GM10266 (cell line): ENCODE measurements around the gene PTPRE.

Experiments
- DNase-seq: peaks from one replicate; pipeline ENCODE4 v3.0.0; 2012; ENCODE audit errors: extremely low spot score
- CTCF ChIP-seq: IDR thresholded peaks from 2 replicates; pipeline ENCODE4 v1.5.1; 2012; ENCODE audit warnings: mild to moderate bottlenecking, low read depth; ENCODE audit not compliant: control insufficient read depth, insufficient read depth; ENCODE audit errors: missing control alignments

PTPRE gene

DNA sequence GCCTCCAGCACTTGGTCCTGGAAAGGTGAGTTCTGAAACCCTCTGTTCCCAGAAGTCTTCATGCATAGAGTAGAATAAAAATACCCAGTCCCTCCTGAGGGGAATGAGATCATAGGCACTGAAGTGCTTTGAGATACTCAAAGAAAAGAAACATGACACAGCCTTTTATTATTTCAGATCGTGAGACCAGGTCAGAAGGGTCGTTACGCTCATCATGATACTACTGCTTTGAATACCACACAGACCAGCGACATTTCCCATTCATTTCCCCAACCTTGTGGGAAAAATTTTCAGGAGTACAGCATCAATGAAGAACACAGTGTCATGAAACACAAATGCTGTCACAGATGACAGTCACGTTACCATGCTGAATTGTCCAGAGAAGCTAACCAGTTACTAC lies 29.2 kb upstream of the PTPRE start:
- no peak for TF ChIP-seq CTCF
- no peak for DNase-seq

DNA sequence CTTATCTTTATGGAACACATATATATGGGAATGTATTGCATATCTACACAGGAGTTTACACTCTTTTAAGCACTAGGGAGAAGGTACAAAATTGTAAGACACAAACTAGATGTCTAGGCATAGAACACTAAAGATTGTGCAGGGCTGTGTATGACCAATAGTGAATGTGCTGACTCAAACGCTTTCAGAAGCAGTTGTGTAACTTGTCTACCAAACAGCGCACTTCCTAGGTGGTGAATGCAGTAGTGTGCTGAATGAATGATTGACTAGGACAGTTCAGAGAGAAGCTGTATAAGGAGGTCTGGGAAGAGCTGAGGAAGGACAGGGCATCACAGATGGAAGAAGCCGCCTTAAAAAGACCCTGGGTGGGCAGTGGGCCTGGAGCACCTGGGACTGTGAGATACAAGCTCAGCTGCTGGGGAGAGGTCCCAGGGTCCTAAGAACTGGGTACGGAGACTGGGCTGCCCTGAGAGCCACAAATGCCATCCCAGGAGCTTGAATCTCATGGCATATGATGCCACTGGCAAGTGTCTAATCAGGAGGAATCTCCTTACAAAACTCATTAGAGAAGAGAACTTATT lies 28.3 kb upstream of the PTPRE start:
- no peak for TF ChIP-seq CTCF
- no peak for DNase-seq

DNA sequence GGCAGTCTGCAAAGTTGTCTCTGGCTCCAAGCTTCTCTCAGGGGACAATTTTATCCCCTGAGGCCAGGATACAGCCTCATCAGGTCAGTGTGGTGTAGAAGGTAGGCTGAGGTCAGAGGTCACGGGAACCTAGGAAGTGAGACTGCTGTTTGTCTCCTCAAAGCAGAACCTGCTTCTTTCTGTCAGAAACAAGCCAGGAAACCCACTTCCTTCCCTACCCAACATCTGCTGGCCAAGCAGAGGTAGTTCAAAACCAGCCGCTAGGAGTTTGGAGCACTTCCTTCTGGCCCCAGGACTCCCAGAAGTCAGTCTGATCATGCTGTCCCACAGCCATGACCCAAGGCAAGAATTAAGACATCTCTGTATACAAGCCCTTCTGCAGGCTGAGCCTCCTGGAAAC lies 26.3 kb upstream of the PTPRE start:
- TF ChIP-seq CTCF, result no peak
- no peak for DNase-seq

- no peak for TF ChIP-seq CTCF
- DNase-seq, result no peak
Observed at GRCh38 chr10:127881262-127881661, 25.6 kb upstream of the PTPRE start.

- no peak for DNase-seq
- no peak for TF ChIP-seq CTCF
Observed at GRCh38 chr10:127882391-127882790, 24.5 kb upstream of the PTPRE start.

DNA sequence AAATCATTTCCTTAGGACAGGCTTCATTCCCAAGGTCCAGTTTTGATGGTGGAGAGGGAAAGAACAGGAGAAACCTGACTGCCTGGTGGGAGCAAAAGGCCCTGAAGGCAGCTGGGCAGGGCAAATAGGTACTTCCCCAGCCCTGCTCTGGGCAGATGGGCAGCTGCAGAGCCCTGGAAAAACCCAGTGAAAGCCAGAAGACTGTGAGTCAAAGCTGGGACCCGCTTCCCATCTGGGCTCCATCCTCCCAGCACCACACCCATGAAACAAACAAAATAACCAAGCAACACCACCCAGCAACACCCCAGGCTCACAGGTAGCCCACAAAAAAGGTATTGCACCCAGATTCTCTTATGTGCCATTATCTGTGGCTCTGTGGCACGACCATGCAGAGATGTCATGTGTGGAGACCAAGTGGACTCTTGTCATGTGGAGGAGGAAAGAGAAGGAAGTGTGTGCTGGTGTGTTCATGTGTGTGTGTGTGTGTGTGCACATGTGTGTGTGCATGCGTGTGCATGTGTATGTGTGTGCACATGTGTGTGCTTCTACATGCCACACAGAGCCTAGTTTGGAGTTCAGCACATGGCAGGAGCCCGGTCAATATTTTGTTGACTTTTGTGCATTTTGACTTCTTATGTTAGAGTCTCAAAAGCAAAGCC lies 24.0 kb upstream of the PTPRE start:
- no peak for DNase-seq

GRCh38 chr10:127883516-127883915 lies 23.4 kb upstream of the PTPRE start:
- no peak for TF ChIP-seq CTCF
- DNase-seq, result no peak

More for the DNA sequence above, 24.0 kb upstream of the PTPRE start:
- no peak for TF ChIP-seq CTCF
